HG03439 (cell line): ENCODE measurements around the gene GDF2.

Experiments used
- ATAC-seq: cut with Tn5 transposase; IDR thresholded peaks from one replicate; pipeline ENCODE4 v1.9.1; 2021; ENCODE audit warnings: mild to moderate bottlenecking, moderate library complexity; ENCODE audit not compliant: unreplicated experiment

Gene GDF2

GRCh38 chr10:47366731-47367460 lies 44.6 kb downstream of the GDF2 start:
- ATAC-seq, result no peak

GRCh38 chr10:47367646-47368045 lies 45.4 kb downstream of the GDF2 start:
- ATAC-seq, result no peak

DNA sequence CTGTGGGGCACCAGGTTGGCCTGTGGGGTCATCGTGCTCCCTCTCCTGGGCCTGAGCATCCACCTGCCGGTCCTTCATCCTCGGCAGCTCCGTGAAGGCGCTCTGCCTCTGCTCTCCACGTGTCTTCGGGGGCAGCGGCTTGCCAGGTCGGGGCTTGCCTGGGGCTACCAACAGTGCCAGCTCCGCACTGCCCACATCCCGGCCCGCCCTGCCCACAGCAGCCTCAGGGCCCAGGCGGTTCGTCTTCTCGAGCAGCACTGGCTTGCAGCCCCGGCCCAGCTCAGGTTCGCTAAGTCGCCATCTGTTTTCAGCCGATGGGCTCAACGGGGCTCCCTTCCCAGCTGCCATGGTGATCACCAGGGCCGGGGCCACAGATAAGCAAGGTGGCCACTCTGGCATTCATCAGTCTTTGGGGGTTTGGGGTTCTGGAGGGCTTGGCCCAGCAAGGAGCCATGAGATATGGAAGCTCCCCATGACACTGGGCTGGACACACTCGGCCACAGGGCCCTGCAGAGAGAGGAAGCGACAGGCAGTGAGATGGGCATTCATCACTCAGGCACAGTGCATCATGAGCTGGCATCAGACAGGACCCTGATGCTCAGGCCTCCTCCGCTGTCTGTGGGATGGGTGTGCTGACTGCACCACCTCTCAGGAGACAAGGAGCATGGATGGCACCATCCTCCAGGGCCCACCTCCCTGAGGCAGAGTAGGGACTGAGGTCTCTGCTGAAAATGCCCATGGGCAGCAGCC lies 46.4 kb downstream of the GDF2 start:
- no peak for ATAC-seq

DNA sequence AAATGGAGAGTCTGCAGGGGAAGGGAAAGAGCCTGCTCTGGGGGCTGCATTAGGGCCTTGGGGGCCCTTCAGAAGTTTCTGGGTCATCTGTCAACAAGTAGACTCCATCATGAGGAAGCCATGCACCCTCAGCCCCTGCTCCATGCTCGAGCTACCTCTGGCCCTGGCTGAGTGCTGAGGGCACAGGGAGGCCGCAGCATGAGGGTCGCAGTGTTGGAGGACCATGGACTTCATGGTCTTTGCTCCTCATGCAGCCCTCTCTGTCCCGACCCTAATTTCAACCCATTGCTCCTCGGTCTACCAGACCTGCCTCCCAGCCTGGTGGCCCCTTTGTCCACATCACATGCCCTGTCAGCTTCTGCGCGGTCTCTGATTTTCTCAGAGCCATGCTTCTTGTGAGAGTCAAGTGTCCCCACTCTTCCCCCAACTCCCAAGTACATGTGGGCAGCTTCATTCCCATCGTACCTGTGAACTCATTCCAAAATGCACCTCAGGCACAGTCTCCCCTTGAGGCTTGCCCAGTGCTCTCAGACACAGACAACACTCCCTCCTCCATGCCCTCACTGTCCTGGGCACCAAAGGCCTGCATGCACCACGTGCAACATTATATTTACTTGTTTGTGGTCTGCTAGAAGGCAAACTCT lies 47.1 kb downstream of the GDF2 start:
- no peak for ATAC-seq

GRCh38 chr10:47370015-47370767 lies 47.9 kb downstream of the GDF2 start:
- ATAC-seq, result no peak

GRCh38 chr10:47370878-47371277 lies 48.6 kb downstream of the GDF2 start:
- ATAC-seq, result no peak

DNA sequence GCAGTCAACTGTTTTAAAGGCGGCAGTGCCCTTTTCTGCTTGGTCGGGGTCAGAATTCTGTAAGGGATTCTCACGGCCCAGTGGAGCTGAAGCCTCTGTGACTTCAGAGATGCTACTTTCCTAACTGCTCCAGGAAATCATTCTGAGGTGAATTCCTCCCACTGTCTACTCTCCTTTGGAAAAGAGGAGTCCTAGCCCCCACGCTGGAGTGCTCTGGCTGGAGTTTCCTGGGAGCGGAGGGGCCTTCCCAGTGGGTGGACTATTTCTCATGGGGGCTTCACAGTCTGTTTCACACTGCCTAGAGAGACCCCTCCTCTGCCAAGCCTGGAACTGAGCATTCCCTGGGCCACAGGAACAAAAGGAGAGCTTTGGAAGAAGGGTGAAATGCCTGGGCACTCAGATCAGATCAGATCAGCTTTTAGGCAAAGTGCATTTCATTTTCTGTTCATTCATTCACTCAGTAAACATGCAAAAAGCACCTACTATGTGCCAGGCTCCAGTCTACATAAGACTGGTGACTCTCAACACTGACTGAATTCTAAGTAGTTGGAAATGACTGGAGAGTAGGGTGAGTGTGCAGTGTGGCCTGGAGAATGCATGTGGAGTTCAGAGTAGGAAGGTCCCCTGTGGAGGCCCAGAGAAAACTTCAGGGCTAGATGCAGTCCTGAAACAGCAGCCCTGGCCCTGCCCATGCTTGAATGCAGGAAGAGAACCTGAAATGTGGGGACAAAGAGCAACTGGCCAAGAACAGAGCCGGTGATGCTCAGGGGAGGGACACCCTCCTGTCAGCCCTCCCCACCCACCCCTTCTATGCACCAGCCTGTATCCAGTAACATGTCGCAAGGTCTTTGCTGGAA lies 49.6 kb downstream of the GDF2 start:
- no peak for ATAC-seq

DNA sequence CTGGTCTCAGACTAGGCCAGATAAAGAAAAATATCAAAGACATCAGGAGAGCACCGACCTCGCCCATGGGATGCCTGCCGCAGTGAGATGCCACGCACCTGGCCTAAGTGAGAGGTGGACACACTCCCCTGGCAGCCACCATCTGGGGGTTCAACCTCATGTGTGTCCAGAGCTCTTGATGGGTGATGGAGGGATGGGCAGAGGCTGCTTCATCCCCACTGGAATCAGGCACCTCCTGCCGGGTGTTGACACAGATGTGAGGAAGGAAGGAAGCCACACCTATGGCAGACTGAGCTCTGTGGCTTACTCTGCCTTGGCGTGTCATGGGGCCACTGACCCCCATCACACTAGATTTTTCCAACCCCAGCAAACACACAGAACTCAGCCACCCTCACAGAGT lies 50.5 kb downstream of the GDF2 start:
- no peak for ATAC-seq

DNA sequence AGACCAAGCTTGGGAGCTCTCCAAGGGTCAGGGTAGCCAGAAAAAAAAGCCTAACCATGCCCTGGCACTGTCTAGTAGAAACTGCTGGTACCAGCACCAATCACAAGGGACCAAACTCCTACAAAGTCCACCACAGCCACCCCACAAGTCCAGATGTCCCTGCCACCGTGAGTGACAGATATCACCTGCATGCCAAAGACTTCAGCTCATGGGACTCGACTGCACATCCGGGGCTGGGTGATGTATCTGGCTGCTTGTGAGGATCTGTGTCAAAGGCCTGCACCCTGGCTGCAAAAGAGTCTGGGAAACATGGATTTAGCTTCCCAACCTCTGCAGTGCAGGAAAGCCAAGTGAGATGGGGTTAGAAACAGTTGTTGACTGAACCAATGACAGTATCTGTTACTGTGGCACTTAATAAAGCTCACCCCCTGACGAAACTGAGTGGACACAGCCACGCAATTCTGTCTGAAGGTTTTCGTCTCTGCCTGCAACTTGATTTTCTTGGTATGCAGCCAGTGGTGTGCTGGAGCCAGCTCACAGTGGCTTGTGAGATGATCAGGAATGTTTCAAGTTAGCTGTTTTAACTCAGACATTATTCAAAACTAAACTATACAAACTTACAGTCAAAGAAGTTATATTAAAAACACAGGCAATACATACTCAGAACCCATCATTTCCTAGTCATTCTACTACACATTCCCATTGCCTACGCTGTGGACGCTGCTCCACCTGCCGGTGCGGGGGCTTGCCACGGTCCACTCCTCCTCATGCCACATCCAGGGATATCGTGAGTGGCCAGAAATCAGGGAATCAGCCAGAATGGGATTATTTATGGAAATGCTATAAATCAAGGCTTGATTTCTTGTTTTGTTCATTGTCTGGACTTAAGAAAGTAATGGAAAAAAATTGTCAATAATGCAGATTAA lies 52.6 kb downstream of the GDF2 start:
- no peak for ATAC-seq

DNA sequence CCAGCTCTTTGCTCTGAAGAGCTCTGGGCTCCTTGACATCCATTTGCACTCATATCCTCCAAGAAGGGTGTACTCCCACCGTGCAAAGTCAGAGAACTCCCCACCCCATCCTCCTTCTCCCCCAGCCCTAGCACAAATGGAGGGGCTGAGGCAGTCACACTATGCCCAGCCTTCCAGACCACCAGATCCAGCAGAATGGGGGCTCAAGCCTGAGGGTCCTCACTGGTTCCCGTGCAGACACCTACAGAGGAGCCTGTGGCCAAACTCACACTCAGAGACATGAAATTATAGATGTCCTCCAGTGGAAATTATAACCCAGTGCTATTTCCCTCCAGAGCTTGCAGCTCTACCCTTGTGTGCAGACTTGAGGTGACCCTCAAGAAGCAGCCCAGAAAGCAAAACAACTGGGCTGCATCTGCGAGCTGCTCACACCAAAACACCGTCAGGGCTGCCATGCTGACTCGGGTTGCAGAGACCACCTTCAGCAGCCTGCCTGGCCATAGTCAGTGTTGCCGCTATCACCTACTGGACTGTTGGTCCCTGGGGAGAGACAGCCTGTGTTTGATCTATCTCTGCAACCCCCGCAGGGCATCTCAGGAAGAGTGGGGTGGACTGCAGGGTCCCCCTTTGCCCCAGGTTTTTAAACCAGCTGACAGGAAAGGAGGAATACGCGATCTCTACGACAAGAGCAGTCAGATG lies 54.4 kb downstream of the GDF2 start:
- no peak for ATAC-seq
